Natural killer cell (primary cell): Measurements from ENCODE around the gene FKBP8. TPM values are rescaled to one million over a fixed set of nuclear protein-coding genes. Genes with fewer than 3 reads are reported as not detected.

Source experiments
- ATAC-seq, 3 donors: fragments of 150-1000 bp in 2 of 3; fragments of 200-7000 bp in 1 of 3; cut with Tn5 transposase; 1 replicate in 1 of 3; 2 replicates in 2 of 3; pipeline ENCODE4 v1.10.0; 2021; ENCODE audit warnings: mild to moderate bottlenecking in 2 of 3, moderate library complexity in 2 of 3
- DNase-seq, 2 donors: peaks; one replicate each; pipeline versions ENCODE4 v3.0.0 to v3.0.0-alpha.2; 2013 to 2021; ENCODE audit warnings: mixed read lengths in 1 of 2
- H3K27ac ChIP-seq: one replicate; pipeline ENCODE4 v1.5.1; 2013; ENCODE audit warnings: mild to moderate bottlenecking, low read length
- H3K27me3 ChIP-seq: one replicate; pipeline ENCODE4 v1.6.1; 2013; ENCODE audit warnings: low read length; ENCODE audit not compliant: control insufficient read depth, insufficient read depth
- H3K36me3 ChIP-seq: one replicate; pipeline ENCODE4 v1.6.1; 2013; ENCODE audit warnings: low read length; ENCODE audit not compliant: control insufficient read depth, insufficient read depth
- H3K4me1 ChIP-seq: one replicate; pipeline ENCODE4 v1.6.1; 2013; ENCODE audit warnings: low read length; ENCODE audit not compliant: control insufficient read depth, insufficient read depth
- H3K4me3 ChIP-seq: one replicate; pipeline ENCODE4 v1.5.1; 2013; ENCODE audit warnings: low read length
- H3K9me3 ChIP-seq: one replicate; pipeline ENCODE4 v1.6.1; 2013; ENCODE audit warnings: low read length; ENCODE audit not compliant: control insufficient read depth, insufficient read depth
- H3K27ac Mint-ChIP-seq, 2 donors: one replicate each; pipeline ENCODE4 v1.8.0; 2022; ENCODE audit warnings: mild to moderate bottlenecking in 2 of 2, mixed read lengths in 2 of 2, moderate library complexity in 1 of 2
- H3K27me3 Mint-ChIP-seq, 2 donors: one replicate each; pipeline ENCODE4 v1.8.0; 2022; ENCODE audit warnings: low read depth in 2 of 2, mixed read lengths in 2 of 2
- H3K36me3 Mint-ChIP-seq: one replicate; pipeline ENCODE4 v1.8.0; 2022; ENCODE audit warnings: mixed read lengths
- H3K4me1 Mint-ChIP-seq, 2 donors: one replicate each; pipeline ENCODE4 v1.8.0; 2022; ENCODE audit warnings: mixed read lengths in 2 of 2
- H3K4me3 Mint-ChIP-seq: one replicate; pipeline ENCODE4 v1.8.0; 2022; ENCODE audit warnings: mild to moderate bottlenecking, moderate library complexity, mixed read lengths
- H3K9me3 Mint-ChIP-seq, 2 donors: one replicate each; pipeline ENCODE4 v1.8.0; 2022; ENCODE audit warnings: mixed read lengths in 2 of 2
- CTCF ChIP-seq: fragments of 200-600 bp; IDR thresholded peaks from one replicate; pipeline ENCODE4 v1.8.0; 2022; ENCODE audit warnings: antibody characterized with exemption
- WGBS: methylation state at CpG from one replicate; pipeline ENCODE4 v1.1.7; 2013; ENCODE audit warnings: missing lambda C conversion rate; ENCODE audit not compliant: insufficient coverage; 5-methylcytosine and 5-hydroxymethylcytosine counted together
- intact Hi-C: fragments of 100-400 bp; cut with micrococcal nuclease; formaldehyde crosslinking; loops from one replicate; pipeline ENCODE4 v1.14.2; 2022
- total RNA-seq, 4 donors: library from RNA; stranded (reverse); fragments of 120-200 nt in 1 of 4; gene quantifications; one replicate each; pipeline versions ENCODE4 v1.2.3 to v1.2.4, GENCODE V29; 2013 to 2022

FKBP8 gene
- total RNA-seq, 3 donors from 2014 or later (not counting 1 experiment from before 2014, with no cell fraction given): 149 to 179 (median 162) TPM

- ATAC-seq (no peak), DNase-seq (no peak)
- no peak overlapping the region for H3K4me3 ChIP-seq
- H3K36me3 ChIP-seq: no peaks in the 10 kb centered on the region
- Mint-ChIP-seq H3K4me1 (peaks cover 59 to 68% of the 10 kb centered on the region in 2 donors), H3K4me3 (peak overlapping the region; percentile 31), H3K9me3 (no peaks in the 10 kb centered on the region), H3K27ac (peak overlapping the region; percentile 82 to 86), H3K27me3 (no peaks in the 10 kb centered on the region), H3K36me3 (no peaks in the 10 kb centered on the region)
- WGBS: 92% methylated on average over 14 of the region's 14 CpGs
- TF ChIP-seq CTCF: no peak
- H3K9me3 ChIP-seq: no peaks in the 10 kb centered on the region
- H3K27ac ChIP-seq: no peak overlapping the region
- intact Hi-C loops: no loop called here
- H3K4me1 ChIP-seq: peaks cover 96% of the 10 kb centered on the region
- no peaks in the 10 kb centered on the region for H3K27me3 ChIP-seq
Observed at GRCh38 chr19:18489627-18490184, 53.7 kb downstream of the FKBP8 start.

- H3K4me1 Mint-ChIP-seq: peaks cover 56 to 65% of the 10 kb centered on the region in 2 donors
Observed at GRCh38 chr19:18488838-18489626, 54.3 kb downstream of the FKBP8 start.

GRCh38 chr19:18488403-18488723 is 55.0 kb downstream of the FKBP8 start:
- H3K27me3 Mint-ChIP-seq: no peaks in the 10 kb centered on the region
- Histone ChIP-seq H3K27me3 (no peaks in the 10 kb centered on the region), H3K9me3 (no peaks in the 10 kb centered on the region), H3K4me1 (peaks cover 94% of the 10 kb centered on the region), H3K36me3 (no peaks in the 10 kb centered on the region), H3K4me3 (no peak overlapping the region), H3K27ac (no peak overlapping the region)
- intact Hi-C loops: no loop called here
- H3K27ac Mint-ChIP-seq: peak overlapping the region; percentile 81 to 82
- no peak for TF ChIP-seq CTCF
- ATAC-seq (peak in 2 of 3 donors; percentile 12 to 28), DNase-seq (no peak)
- no peaks in the 10 kb centered on the region for H3K9me3 Mint-ChIP-seq
- peaks cover 51 to 67% of the 10 kb centered on the region in 2 donors for H3K4me1 Mint-ChIP-seq
- H3K4me3 Mint-ChIP-seq: no peak overlapping the region
- H3K36me3 Mint-ChIP-seq: no peaks in the 10 kb centered on the region
- 91% methylated on average over 6 of the region's 6 CpGs for WGBS

More at GRCh38 chr19:18488838-18489626, 54.3 kb downstream of the FKBP8 start:
- DNase-seq (peak in 1 of 2 donors; percentile 42), ATAC-seq (no peak)
- Mint-ChIP-seq H3K27ac (peak overlapping the region; percentile 82 to 86), H3K4me3 (peak overlapping the region; percentile 31), H3K27me3 (no peaks in the 10 kb centered on the region), H3K36me3 (no peaks in the 10 kb centered on the region), H3K9me3 (no peaks in the 10 kb centered on the region)
- Histone ChIP-seq H3K27me3 (no peaks in the 10 kb centered on the region), H3K27ac (no peak overlapping the region), H3K4me3 (no peak overlapping the region), H3K36me3 (no peaks in the 10 kb centered on the region), H3K4me1 (peaks cover 95% of the 10 kb centered on the region), H3K9me3 (no peaks in the 10 kb centered on the region)
- intact Hi-C loops: no loop called here
- TF ChIP-seq CTCF: no peak
- WGBS: 89% methylated on average over 22 of the region's 22 CpGs
